Measurements from ENCODE around the gene MBD3L2B. TPM values are rescaled to one million over a fixed set of nuclear protein-coding genes. Genes with fewer than 3 reads are reported as not detected.

The MBD3L2B gene
- not detected in 2 replicates for total RNA-seq

GRCh38 chr19:7021331-7021730, at the start of gene MBD3L2B:
MBD3L2B (minus strand) TSS chr19:7021431; CDS start chr19:7021397, 34 bp downstream.

GRCh38 chr19:7069042-7069903, 48.0 kb upstream of the MBD3L2B start, which contains the start of gene ZNF557:
ZNF557 (plus strand) TSS chr19:7069703; CDS start chr19:7075075, 5,372 bp downstream.

GRCh38 chr19:7058576-7058975, 37.3 kb upstream of the MBD3L2B start, which contains the start of gene MBD3L3:
MBD3L3 (minus strand) TSS chr19:7058676; CDS start chr19:7058605, 71 bp downstream.

GRCh38 chr19:7049021-7049420, 27.8 kb upstream of the MBD3L2B start, which contains the start of gene MBD3L2:
MBD3L2 (plus strand) TSS chr19:7049321; CDS start chr19:7049374, 53 bp downstream.

GRCh38 chr19:7040079-7040478, 18.8 kb upstream of the MBD3L2B start, which contains the start of gene MBD3L4:
MBD3L4 (minus strand) TSS chr19:7040179; CDS start chr19:7040144, 35 bp downstream.

GRCh38 chr19:7030278-7030677, 9.0 kb upstream of the MBD3L2B start, which contains the start of gene MBD3L5:
MBD3L5 (plus strand) TSS chr19:7030578; CDS start chr19:7030612, 34 bp downstream.

Other genes with a start within 250 kb of the MBD3L2B start
- gene VAV1, start 248.7 kb downstream of the MBD3L2B start, total RNA-seq: not detected in 2 replicates
- gene ADGRE1, start 133.9 kb downstream of the MBD3L2B start, total RNA-seq: not detected in 2 replicates
- not detected in 2 replicates for gene MBD3L5, start 9.1 kb upstream of the MBD3L2B start, total RNA-seq
- not detected in 2 replicates for gene MBD3L4, start 18.7 kb upstream of the MBD3L2B start, total RNA-seq
- not detected in 2 replicates for gene MBD3L2, start 27.9 kb upstream of the MBD3L2B start, total RNA-seq
- not detected in 2 replicates for gene MBD3L3, start 37.2 kb upstream of the MBD3L2B start, total RNA-seq
- 13.4 and 13.8 TPM in 2 replicates for gene ZNF557, start 48.3 kb upstream of the MBD3L2B start, total RNA-seq

All from vein endothelial cell (primary cell).